GM18519 (cell line): ENCODE measurements around the gene WWOX.
"Not testable (repeated sequence)": the region's sequence is repeated elsewhere in the genome, so short reads cannot be mapped to it uniquely, and the experiment has no call there.

ENCODE experiments used
- ATAC-seq: cut with Tn5 transposase; IDR thresholded peaks from one replicate; pipeline ENCODE4 v1.9.1; 2021; ENCODE audit warnings: mild to moderate bottlenecking, moderate library complexity; ENCODE audit not compliant: unreplicated experiment, low FRiP score

Gene WWOX

GRCh38 chr16:78505544-78506366, 406.3 kb downstream of the WWOX start:
- ATAC-seq = no peak

DNA sequence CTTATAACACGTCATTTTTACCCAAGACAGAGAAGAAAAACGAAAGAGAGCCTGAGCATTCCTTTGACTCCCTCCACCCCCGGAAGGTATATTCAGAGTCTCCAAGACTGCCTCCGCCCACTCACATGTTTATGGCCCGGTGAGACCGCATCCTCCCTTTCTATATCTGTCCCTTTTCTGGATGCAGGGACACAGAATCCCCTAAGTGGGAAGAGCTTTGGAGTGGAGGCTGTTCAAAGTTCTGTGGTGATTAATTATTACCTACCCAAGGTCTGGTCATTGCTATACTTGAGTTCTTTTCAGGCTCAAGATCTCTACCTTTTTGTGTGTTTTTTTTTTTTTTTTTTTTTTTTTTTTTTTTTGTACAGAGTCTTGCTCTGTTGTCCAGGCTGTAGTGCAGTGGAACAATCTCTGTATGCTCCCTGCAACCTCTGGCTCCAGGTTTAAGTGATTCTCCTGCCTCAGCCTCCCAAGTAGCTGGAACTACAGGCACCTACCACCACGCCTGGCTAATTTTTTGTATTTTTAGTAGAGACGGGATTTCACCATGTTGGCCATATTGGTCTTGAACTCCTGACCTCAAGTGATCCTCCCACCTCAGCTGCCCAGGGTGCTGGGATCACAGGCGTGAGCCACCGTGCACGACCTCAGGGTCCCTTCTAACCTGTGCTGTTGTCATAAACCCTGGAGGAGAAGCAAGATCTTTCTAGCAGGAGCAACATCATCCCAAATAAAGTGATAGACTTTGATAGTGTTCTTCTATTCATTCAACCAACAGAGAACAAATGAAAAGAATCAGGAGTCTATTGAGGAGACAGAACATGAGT, 407.1 kb downstream of the WWOX start:
- ATAC-seq = no peak

DNA sequence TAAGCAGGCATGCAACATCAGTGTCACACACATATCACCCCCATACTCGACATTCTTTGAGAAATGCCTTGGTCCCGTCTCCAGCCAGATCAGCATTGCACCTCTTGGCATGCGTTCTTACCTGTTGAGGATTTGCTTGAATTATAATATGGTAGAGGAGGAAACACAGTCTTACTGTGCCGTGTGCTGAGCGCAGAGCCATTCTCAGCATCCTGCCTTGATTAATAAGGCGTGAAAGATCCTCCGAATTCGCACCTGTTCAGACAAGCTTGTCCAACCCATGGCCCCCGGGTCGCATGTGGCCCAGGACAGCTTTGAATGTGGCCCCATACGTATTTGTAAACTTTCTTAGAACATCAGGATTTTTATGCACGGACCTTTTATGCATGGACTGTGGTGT, 408.1 kb downstream of the WWOX start:
- no peak for ATAC-seq

DNA sequence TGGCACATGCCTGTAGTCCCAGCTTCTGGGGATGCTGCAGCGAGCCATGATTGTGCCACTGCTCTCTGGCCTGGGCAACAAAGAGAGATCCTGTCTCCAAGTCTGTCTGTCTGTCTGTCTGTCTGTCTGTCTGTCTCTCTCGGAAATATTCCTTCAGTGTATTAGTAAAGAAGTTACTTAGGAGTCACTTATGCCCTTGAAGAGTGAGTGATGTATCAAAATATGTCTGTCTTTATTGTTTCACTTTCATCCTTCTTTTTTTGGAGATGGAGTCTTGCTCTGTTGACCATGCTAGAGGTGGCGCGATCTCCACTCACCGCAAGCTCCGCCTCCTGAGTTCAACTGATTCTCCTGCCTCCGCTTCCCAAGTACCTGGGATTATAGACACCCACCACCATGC, 410.5 kb downstream of the WWOX start:
- ATAC-seq = no peak

DNA sequence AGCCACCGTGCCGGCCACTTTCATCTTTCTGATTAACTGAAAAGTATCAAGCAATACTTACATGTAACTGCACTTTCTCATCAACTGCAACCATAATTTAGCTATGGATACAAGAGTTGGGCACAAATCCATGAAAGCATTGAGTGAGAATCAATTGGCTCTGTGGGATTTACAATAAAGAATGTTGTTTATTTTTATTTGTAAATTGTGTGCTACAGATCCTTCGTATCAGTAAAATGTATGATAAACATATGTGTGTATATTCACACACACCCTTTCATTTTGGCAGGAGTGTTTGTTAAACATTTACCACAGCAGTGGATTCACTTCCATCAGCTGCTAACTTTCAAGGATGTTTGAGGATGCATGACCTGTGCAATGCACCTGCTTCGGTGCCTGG, 411.0 kb downstream of the WWOX start:
- no peak for ATAC-seq

GRCh38 chr16:78513838-78514237, 414.4 kb downstream of the WWOX start:
- no peak for ATAC-seq

DNA sequence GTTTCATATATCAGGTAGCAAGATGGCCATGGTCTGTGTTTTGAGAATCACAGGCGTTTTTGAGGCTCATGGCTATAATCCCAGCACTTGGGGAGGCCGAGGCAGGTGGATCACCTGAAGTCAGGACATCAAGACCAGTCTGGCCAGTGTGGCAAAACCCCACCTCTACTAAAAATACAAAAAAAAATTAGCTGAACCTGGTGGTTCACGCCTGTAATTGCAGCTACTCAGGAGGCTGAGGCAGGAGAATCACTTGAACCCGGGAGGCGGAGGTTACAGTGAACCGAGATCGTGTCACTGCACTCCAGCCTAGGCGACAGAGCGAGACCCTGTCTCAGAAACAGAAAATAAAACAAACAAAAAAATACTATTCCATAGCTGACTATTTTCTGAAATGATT, 415.4 kb downstream of the WWOX start:
- ATAC-seq = not testable (repeated sequence)

GRCh38 chr16:78515421-78515820, 416.0 kb downstream of the WWOX start:
- no peak for ATAC-seq

DNA sequence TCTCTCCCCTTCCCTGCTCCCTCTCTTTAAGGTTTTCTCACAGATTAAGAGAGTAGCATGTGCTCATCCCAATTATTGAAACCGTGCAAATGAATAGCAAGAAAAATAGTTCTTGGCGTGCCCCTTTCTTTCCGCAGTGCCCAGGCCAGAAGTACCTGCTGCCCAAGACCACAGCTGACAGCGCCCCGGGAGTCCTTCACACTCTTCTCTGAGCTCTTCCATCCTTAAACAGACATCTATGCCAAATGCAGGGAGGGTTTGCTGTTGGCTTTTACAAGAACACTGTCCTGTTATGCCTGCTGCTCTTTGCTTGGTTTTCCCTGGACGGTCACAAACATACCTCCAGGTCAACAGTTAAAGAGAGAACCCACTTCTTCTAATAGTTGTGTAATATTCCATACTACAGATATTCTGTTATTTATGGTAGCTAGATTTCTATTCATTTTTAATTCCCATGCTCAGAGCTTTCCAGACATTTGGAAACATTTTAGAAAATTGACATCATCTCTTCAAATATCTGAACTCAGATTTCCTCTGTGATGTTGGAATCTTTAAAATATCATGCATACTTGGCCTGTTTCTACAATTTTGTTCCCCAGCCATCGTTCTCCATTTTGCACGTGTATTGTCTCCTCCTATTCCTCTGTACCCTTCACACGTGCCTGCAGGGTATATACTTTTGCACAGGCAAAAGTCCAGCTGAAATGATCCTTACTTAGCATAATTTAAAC, 416.7 kb downstream of the WWOX start:
- no peak for ATAC-seq

GRCh38 chr16:78519896-78520295, 420.4 kb downstream of the WWOX start:
- ATAC-seq = no peak

- ATAC-seq = no peak
These were observed 421.0 kb downstream of the WWOX start for GRCh38 chr16:78520470-78520869.

- no peak for ATAC-seq
These were observed 422.9 kb downstream of the WWOX start for GRCh38 chr16:78522327-78522726.

GRCh38 chr16:78523212-78523985, 423.9 kb downstream of the WWOX start:
- ATAC-seq = no peak

- no peak for ATAC-seq
These were observed 424.7 kb downstream of the WWOX start for GRCh38 chr16:78524066-78524595.

GRCh38 chr16:78528265-78528664, 428.8 kb downstream of the WWOX start:
- no peak for ATAC-seq

GRCh38 chr16:78529881-78530280, 430.4 kb downstream of the WWOX start:
- ATAC-seq = no peak

GRCh38 chr16:78530283-78530682, 430.8 kb downstream of the WWOX start:
- ATAC-seq = no peak

DNA sequence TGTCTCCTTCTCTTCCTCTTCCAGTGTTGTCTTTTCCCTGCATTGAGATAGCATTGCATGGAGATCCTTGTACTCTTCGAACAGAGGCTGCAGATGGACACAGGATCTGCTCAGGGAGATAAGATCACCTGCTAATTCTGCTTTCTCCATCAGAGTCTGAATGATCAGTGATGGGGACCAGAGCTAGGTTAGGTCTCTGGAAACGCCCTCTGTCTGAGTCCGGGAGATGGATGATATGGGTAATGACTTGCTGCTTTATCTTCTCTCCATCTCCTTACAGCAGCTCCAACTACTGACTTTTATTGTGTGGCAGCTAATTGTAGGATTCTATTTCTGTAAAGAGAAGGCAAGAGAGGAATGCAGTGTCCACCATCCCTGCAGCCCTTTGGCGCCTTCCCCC, 435.6 kb downstream of the WWOX start:
- ATAC-seq = no peak

DNA sequence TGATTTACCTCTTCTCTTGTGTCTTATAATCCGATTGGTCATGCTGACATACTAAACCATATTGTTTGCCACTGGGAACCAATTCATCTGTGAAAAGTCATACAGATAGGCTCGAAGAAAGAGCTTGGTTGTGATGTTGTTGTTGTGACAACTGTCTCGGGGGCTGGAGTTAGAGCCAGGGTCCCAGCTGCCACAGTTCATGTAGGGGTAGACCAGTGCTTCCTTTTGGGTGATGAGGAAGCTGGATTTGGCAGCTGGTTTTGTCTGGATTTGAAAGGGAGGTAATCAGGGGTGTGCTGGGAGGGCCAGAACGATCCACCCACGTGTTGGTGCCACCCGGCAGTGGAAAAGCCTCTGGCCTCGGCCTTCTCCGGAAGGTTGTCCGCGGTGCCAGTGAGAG, 438.1 kb downstream of the WWOX start:
- no peak for ATAC-seq

- ATAC-seq = no peak
These were observed 438.8 kb downstream of the WWOX start for GRCh38 chr16:78538292-78538691.
